ENCODE measurements around the gene ZNF697. TPM values are rescaled to one million over a fixed set of nuclear protein-coding genes. Genes with fewer than 3 reads are reported as not detected.
A peak's percentile ranks its signal among the peaks of the same experiment; 100 is the strongest.

ZNF697 gene
- total and polyA plus RNA-seq, 9 of the 15 experiments (the other 6 are each of a cell fraction or from before 2014, with no cell fraction given), result 2.1 to 13.6 (median 8.3) TPM

- DNase-seq (ENCODE audit: extremely low read depth in 1 of 4, low spot score in 3 of 4) (no peak), FAIRE-seq (no peak)
These were observed 22.0 kb downstream of the ZNF697 start for GRCh38 chr1:119626011-119626545.

GRCh38 chr1:119623678-119624077, 24.4 kb downstream of the ZNF697 start:
- DNase-seq (ENCODE audit: extremely low read depth in 1 of 4, low spot score in 3 of 4) (no peak), FAIRE-seq (no peak), ATAC-seq (no peak)
- BruUV-seq (replicated peaks), result no TSS peak
- intact Hi-C loops (cut with micrococcal nuclease), result no loop called here
- H3K27me3 ChIP-seq (ENCODE audit: control insufficient read depth in 2 of 2, insufficient read depth in 2 of 2, low read length in 2 of 2), result no peaks in the 10 kb centered on the region
- H3K9me3 ChIP-seq (replicated peaks; ENCODE audit: control insufficient read depth, insufficient read depth, low read depth, low read length), result no peaks in the 10 kb centered on the region
- TF ChIP-seq SAFB2 (IDR thresholded peaks at IDR 0.05; ENCODE audit: borderline replicate concordance, low read depth, low read length, severe bottlenecking), result no peak
- TF ChIP-seq POLR2G (IDR thresholded peaks at IDR 0.05; ENCODE audit: low read depth, low read length), result 0 out of 2 replicates have a peak, but pooled peaks have one; percentile 35
- no peaks in the 10 kb centered on the region for H3K79me2 ChIP-seq (ENCODE audit: control insufficient read depth, insufficient read depth, low read length)
- H3K9ac ChIP-seq (ENCODE audit: insufficient read depth in 1 of 2, low read depth in 2 of 2, low read length in 2 of 2), result no peak overlapping the region
- in situ Hi-C loops (cut with MboI), result no loop called here
- H3K4me1 ChIP-seq (replicated peaks in 1 of 2; ENCODE audit: control insufficient read depth in 2 of 2, insufficient read depth in 2 of 2, low read length in 2 of 2), result no peaks in the 10 kb centered on the region
- ChIA-PET POLR2A (interaction anchor here (1.3 kb wide), 1 partner anchor 22 kb away, joined by 4 read pairs; no protein-coding TSS in a partner anchor), CTCF (ENCODE audit: low intra/inter-chr PET ratio) (no interaction called here)
- H3K4me2 ChIP-seq (ENCODE audit: insufficient read depth, low read length), result no peak overlapping the region
- H3K27ac ChIP-seq (ENCODE audit: extremely low read depth, low read depth, low read length), result no peak overlapping the region
- 90% methylated on average over 19 of the region's 30 CpGs for WGBS (ENCODE audit: insufficient coverage, low coverage, missing lambda C conversion rate)
- H3K4me3 ChIP-seq, result no peak overlapping the region
- H2AFZ ChIP-seq (ENCODE audit: low read depth, low read length), result no peak overlapping the region
- peaks cover 8% of the 10 kb centered on the region for H3K9me1 ChIP-seq (ENCODE audit: control insufficient read depth, insufficient read depth, low read length)
- peaks cover 23% of the 10 kb centered on the region for H3K36me3 ChIP-seq (ENCODE audit: control insufficient read depth, insufficient read depth, low read length)
- no peaks in the 10 kb centered on the region for H4K20me1 ChIP-seq (replicated peaks; ENCODE audit: control insufficient read depth, insufficient read depth, low read length)

More at GRCh38 chr1:119626011-119626545, 22.0 kb downstream of the ZNF697 start:
- peaks cover 23% of the 10 kb centered on the region for H3K36me3 ChIP-seq (ENCODE audit: control insufficient read depth, insufficient read depth, low read length)
- no peak for ATAC-seq
- no peak overlapping the region for H2AFZ ChIP-seq (ENCODE audit: low read depth, low read length)
- ChIA-PET POLR2A (interaction anchor here (0.5 kb wide), 1 partner anchor 12 kb away, joined by 3 read pairs; no protein-coding TSS in a partner anchor), CTCF (ENCODE audit: low intra/inter-chr PET ratio) (no interaction called here)
- H3K27me3 ChIP-seq (ENCODE audit: control insufficient read depth in 2 of 2, insufficient read depth in 2 of 2, low read length in 2 of 2), result no peaks in the 10 kb centered on the region
- no peaks in the 10 kb centered on the region for H3K79me2 ChIP-seq (ENCODE audit: control insufficient read depth, insufficient read depth, low read length)
- in situ Hi-C loops (cut with MboI), result no loop called here
- no TSS peak for BruUV-seq (replicated peaks)
- no peak overlapping the region for H3K4me3 ChIP-seq
- H4K20me1 ChIP-seq (replicated peaks; ENCODE audit: control insufficient read depth, insufficient read depth, low read length), result 0 out of 2 replicates have a peak, but pooled peaks cover 8% of the 10 kb centered on the region
- H3K9ac ChIP-seq (ENCODE audit: insufficient read depth in 1 of 2, low read depth in 2 of 2, low read length in 2 of 2), result no peak overlapping the region
- peaks cover 0 to 3% of the 10 kb centered on the region in 2 experiments; a peak in 1 of 5 replicates for H3K4me1 ChIP-seq (replicated peaks in 1 of 2; ENCODE audit: control insufficient read depth in 2 of 2, insufficient read depth in 2 of 2, low read length in 2 of 2)
- intact Hi-C loops (cut with micrococcal nuclease), result no loop called here
- 95% methylated on average over 3 of the region's 3 CpGs for WGBS (ENCODE audit: insufficient coverage, low coverage, missing lambda C conversion rate)
- H3K4me2 ChIP-seq (ENCODE audit: insufficient read depth, low read length), result no peak overlapping the region
- TF ChIP-seq SMARCA4 (IDR thresholded peaks at IDR 0.05), result no peak
- no peak for TF ChIP-seq CHD4 (IDR thresholded peaks at IDR 0.05; ENCODE audit: insufficient read depth, insufficient replicate concordance, low read depth, low read length, poor library complexity, severe bottlenecking)
- no peak for TF ChIP-seq ZNF24 (IDR thresholded peaks at IDR 0.05)
- TF ChIP-seq SRSF9 (IDR thresholded peaks at IDR 0.05; ENCODE audit: borderline replicate concordance, low read depth, low read length), result no peak
- peaks cover 8% of the 10 kb centered on the region for H3K9me1 ChIP-seq (ENCODE audit: control insufficient read depth, insufficient read depth, low read length)
- no peaks in the 10 kb centered on the region for H3K9me3 ChIP-seq (replicated peaks; ENCODE audit: control insufficient read depth, insufficient read depth, low read depth, low read length)
- H3K27ac ChIP-seq (ENCODE audit: extremely low read depth, low read depth, low read length), result no peak overlapping the region
